ENCODE results near the gene RNF144B. TPM values are rescaled to one million over a fixed set of nuclear protein-coding genes. Genes with fewer than 3 reads are reported as not detected.

The RNF144B gene
- polyA plus RNA-seq, 3 donors, result 25.6 to 31.0 (median 27.9) TPM

DNA sequence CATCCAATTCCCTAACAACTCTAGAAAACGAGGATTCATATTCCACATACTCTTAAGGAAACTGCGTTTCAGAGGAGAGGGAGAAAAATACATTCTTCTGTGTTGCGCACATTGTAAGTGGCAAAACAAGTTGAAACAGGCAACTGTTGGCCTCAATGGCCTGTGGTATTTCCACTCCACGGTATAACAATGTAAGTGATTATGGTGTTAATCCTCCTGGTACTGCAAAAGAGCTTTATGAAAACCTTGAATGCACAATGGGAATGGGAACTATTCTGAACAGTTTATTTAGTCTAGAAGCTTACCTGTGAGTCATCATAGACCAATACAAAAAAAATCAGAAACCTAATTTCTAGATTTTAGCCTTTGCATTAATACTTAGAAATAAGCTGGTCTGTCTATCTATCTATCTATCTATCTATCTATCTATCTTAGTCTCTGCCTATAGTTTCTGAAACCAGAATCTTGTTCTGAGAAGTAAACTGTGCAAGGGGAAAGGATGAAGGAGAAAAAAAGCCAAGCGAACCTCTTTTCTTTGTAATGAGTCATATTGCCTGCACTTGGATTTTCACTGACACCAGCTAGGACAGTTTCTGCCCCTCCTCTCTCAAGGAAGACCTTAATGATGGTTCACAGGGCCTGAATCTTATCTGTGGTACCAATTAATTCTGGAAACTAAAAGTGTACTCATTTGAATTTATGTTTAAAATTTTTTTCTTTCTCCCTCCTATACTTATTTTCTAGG is 101.5 kb downstream of the RNF144B start:
- Histone ChIP-seq H3K4me3 (replicated peaks in 1 of 3; ENCODE audit: low read depth in 2 of 3, low read length in 3 of 3) (no peak overlapping the region), H2AFZ (ENCODE audit: insufficient read depth, low read depth, low read length, poor library complexity, severe bottlenecking) (no peak overlapping the region), H3K79me2 (ENCODE audit: insufficient read depth, low read length) (no peaks in the 10 kb centered on the region), H3K27ac (ENCODE audit: low read depth in 1 of 2, low read length in 2 of 2) (no peak overlapping the region), H3K27me3 (ENCODE audit: control insufficient read depth in 2 of 2, insufficient read depth in 2 of 2, low read length in 2 of 2) (no peaks in the 10 kb centered on the region), H3K4me2 (replicated peaks; ENCODE audit: extremely low read depth, low read length, poor library complexity, severe bottlenecking) (no peak overlapping the region), H3K9ac (ENCODE audit: insufficient read depth, low read length, poor library complexity, severe bottlenecking) (no peak overlapping the region), H4K20me1 (ENCODE audit: insufficient read depth, low read length) (no peaks in the 10 kb centered on the region), H3K4me1 (ENCODE audit: control insufficient read depth in 1 of 2, insufficient read depth in 2 of 2, low read length in 2 of 2) (no peaks in the 10 kb centered on the region), H3K9me3 (replicated peaks in 1 of 2; ENCODE audit: control insufficient read depth in 1 of 2, insufficient read depth in 1 of 2, low read length in 2 of 2) (no peaks in the 10 kb centered on the region), H3K36me3 (replicated peaks in 1 of 2; ENCODE audit: control insufficient read depth in 1 of 2, insufficient read depth in 2 of 2, low read length in 2 of 2) (no peaks in the 10 kb centered on the region)
- H3K9me3 Mint-ChIP-seq, result no peaks in the 10 kb centered on the region
- no peak overlapping the region for H3K27ac Mint-ChIP-seq
- H3K36me3 Mint-ChIP-seq, result no peaks in the 10 kb centered on the region
- WGBS (ENCODE audit: insufficient coverage), result no CpG with 5 or more reads among the region's 5 CpGs
- DNase-seq, result no peak
- intact Hi-C loops (cut with micrococcal nuclease), result no loop called here
- no peak overlapping the region for H3K4me3 Mint-ChIP-seq
- H3K4me1 Mint-ChIP-seq, result peaks cover 2% of the 10 kb centered on the region
- no peaks in the 10 kb centered on the region for H3K27me3 Mint-ChIP-seq (ENCODE audit: low read depth in 3 of 3)
- TF ChIP-seq, protein P1, sequence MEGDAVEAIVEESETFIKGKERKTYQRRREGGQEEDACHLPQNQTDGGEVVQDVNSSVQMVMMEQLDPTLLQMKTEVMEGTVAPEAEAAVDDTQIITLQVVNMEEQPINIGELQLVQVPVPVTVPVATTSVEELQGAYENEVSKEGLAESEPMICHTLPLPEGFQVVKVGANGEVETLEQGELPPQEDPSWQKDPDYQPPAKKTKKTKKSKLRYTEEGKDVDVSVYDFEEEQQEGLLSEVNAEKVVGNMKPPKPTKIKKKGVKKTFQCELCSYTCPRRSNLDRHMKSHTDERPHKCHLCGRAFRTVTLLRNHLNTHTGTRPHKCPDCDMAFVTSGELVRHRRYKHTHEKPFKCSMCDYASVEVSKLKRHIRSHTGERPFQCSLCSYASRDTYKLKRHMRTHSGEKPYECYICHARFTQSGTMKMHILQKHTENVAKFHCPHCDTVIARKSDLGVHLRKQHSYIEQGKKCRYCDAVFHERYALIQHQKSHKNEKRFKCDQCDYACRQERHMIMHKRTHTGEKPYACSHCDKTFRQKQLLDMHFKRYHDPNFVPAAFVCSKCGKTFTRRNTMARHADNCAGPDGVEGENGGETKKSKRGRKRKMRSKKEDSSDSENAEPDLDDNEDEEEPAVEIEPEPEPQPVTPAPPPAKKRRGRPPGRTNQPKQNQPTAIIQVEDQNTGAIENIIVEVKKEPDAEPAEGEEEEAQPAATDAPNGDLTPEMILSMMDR (IDR thresholded peaks at IDR 0.05), result no peak

DNA sequence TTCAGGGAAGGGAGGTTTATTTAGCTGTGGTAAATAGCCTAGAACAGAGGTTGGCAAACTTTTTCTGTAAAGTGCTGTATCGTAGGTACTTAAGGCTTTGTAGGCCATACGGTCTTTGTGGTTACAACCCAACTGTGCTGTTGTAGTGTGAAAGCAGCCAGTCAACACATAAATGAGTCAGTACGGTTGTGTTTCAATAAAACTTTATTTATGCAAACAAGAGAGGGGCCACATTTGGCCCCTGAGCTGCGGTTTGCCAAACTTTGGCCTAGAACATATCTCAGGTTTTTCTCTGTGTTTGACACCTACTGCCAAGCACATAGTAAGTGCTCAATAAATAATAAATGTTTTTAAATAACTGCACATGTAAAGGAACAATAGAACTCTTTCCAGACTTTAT is 102.2 kb downstream of the RNF144B start:
- intact Hi-C loops (cut with micrococcal nuclease), result no loop called here
- peaks cover 0 to 2% (median 0%) of the 10 kb centered on the region in 7 donors for H3K9me3 Mint-ChIP-seq
- Histone ChIP-seq H3K4me2 (replicated peaks; ENCODE audit: extremely low read depth, low read length, poor library complexity, severe bottlenecking) (no peak overlapping the region), H3K4me3 (replicated peaks in 1 of 3; ENCODE audit: low read depth in 2 of 3, low read length in 3 of 3) (no peak overlapping the region), H3K27ac (ENCODE audit: low read depth in 1 of 2, low read length in 2 of 2) (no peak overlapping the region), H3K36me3 (replicated peaks in 1 of 2; ENCODE audit: control insufficient read depth in 1 of 2, insufficient read depth in 2 of 2, low read length in 2 of 2) (no peaks in the 10 kb centered on the region), H2AFZ (ENCODE audit: insufficient read depth, low read depth, low read length, poor library complexity, severe bottlenecking) (no peak overlapping the region), H3K79me2 (ENCODE audit: insufficient read depth, low read length) (no peaks in the 10 kb centered on the region), H3K9me3 (replicated peaks in 1 of 2; ENCODE audit: control insufficient read depth in 1 of 2, insufficient read depth in 1 of 2, low read length in 2 of 2) (no peaks in the 10 kb centered on the region), H3K4me1 (ENCODE audit: control insufficient read depth in 1 of 2, insufficient read depth in 2 of 2, low read length in 2 of 2) (no peaks in the 10 kb centered on the region), H4K20me1 (ENCODE audit: insufficient read depth, low read length) (no peaks in the 10 kb centered on the region), H3K27me3 (ENCODE audit: control insufficient read depth in 2 of 2, insufficient read depth in 2 of 2, low read length in 2 of 2) (no peaks in the 10 kb centered on the region), H3K9ac (ENCODE audit: insufficient read depth, low read length, poor library complexity, severe bottlenecking) (no peak overlapping the region)
- H3K27me3 Mint-ChIP-seq (ENCODE audit: low read depth in 3 of 3), result peaks cover 0 to 2% (median 0%) of the 10 kb centered on the region in 3 donors
- no peak overlapping the region for H3K27ac Mint-ChIP-seq
- WGBS (ENCODE audit: insufficient coverage), result 92% methylated on average over 2 of the region's 4 CpGs
- peaks cover 2% of the 10 kb centered on the region for H3K4me1 Mint-ChIP-seq
- TF ChIP-seq, protein P1 (IDR thresholded peaks at IDR 0.05), result no peak
- no peak overlapping the region for H3K4me3 Mint-ChIP-seq
- no peak for DNase-seq
- H3K36me3 Mint-ChIP-seq, result no peaks in the 10 kb centered on the region
